H9 (cell line): Measurements from ENCODE around the gene GRAP2. TPM values are rescaled to one million over a fixed set of nuclear protein-coding genes. Genes with fewer than 3 reads are reported as not detected.

Source experiments
- DNase-seq: peaks from one replicate; pipeline ENCODE4 v3.0.0-alpha.2; 2017
- H2AFZ ChIP-seq: one replicate; pipeline ENCODE4 v1.6.1; 2013; ENCODE audit warnings: mild to moderate bottlenecking, low read length, control low read depth, moderate library complexity
- H2AK5ac ChIP-seq: 2 replicates; pipeline ENCODE4 v1.6.1; 2013; ENCODE audit warnings: low read length, control low read depth, mixed read lengths; ENCODE audit not compliant: insufficient read length
- H2BK120ac ChIP-seq: one replicate; pipeline ENCODE4 v1.6.1; 2013; ENCODE audit warnings: low read depth, mild to moderate bottlenecking, low read length, control low read depth, inconsistent platforms; ENCODE audit not compliant: poor library complexity, severe bottlenecking
- H2BK12ac ChIP-seq: 2 replicates; pipeline ENCODE4 v1.6.1; 2013; ENCODE audit warnings: low read length, control low read depth, mixed read lengths, low read depth; ENCODE audit not compliant: insufficient read length
- H2BK15ac ChIP-seq: 2 replicates; pipeline ENCODE4 v1.6.1; 2013; ENCODE audit warnings: low read depth, low read length, control low read depth
- H2BK20ac ChIP-seq: one replicate; pipeline ENCODE4 v1.6.1; 2013; ENCODE audit warnings: low read depth, mild to moderate bottlenecking, low read length, control low read depth, inconsistent platforms; ENCODE audit not compliant: poor library complexity, severe bottlenecking
- H2BK5ac ChIP-seq: 2 replicates; pipeline ENCODE4 v1.6.1; 2013; ENCODE audit warnings: low read length, control low read depth, mixed read lengths; ENCODE audit not compliant: insufficient read length
- H3K14ac ChIP-seq: 2 replicates; pipeline ENCODE4 v1.6.1; 2013; ENCODE audit warnings: low read length, control low read depth; ENCODE audit not compliant: insufficient read depth
- H3K18ac ChIP-seq: 2 replicates; pipeline ENCODE4 v1.6.1; 2013; ENCODE audit warnings: low read depth, mild to moderate bottlenecking, mixed read lengths, low read length, control low read depth; ENCODE audit not compliant: insufficient read length
- H3K23ac ChIP-seq: 2 replicates; pipeline ENCODE4 v1.6.1; 2013; ENCODE audit warnings: low read length, control low read depth, mixed read lengths, low read depth; ENCODE audit not compliant: insufficient read length
- H3K23me2 ChIP-seq: 2 replicates; pipeline ENCODE4 v1.6.1; 2013; ENCODE audit warnings: low read depth, mild to moderate bottlenecking, mixed read lengths, low read length, control low read depth; ENCODE audit not compliant: insufficient read length, poor library complexity, severe bottlenecking
- H3K27ac ChIP-seq: 2 replicates; pipeline ENCODE4 v1.5.1; 2013; ENCODE audit warnings: low read length, control low read depth, mixed read lengths, low read depth; ENCODE audit not compliant: insufficient read length
- H3K27me3 ChIP-seq: 2 replicates; pipeline ENCODE4 v1.6.1; 2013; ENCODE audit warnings: low read length, control low read depth, inconsistent platforms; ENCODE audit not compliant: insufficient read depth
- H3K4ac ChIP-seq: 2 replicates; pipeline ENCODE4 v1.6.1; 2013; ENCODE audit warnings: low read depth, mild to moderate bottlenecking, control low read depth, inconsistent platforms, low read length, moderate library complexity
- H3K4me1 ChIP-seq: 2 replicates; pipeline ENCODE4 v1.6.1; 2013; ENCODE audit warnings: low read length, control low read depth, inconsistent platforms; ENCODE audit not compliant: insufficient read depth
- H3K4me2 ChIP-seq: 2 replicates; pipeline ENCODE4 v1.6.1; 2013; ENCODE audit warnings: low read length, control low read depth, mixed read lengths; ENCODE audit not compliant: insufficient read length, insufficient read depth
- H3K56ac ChIP-seq: 2 replicates; pipeline ENCODE4 v1.6.1; 2013; ENCODE audit warnings: low read depth, mild to moderate bottlenecking, mixed read lengths, low read length, control low read depth; ENCODE audit not compliant: insufficient read length
- H3K79me1 ChIP-seq: 2 replicates; pipeline ENCODE4 v1.6.1; 2013; ENCODE audit warnings: low read depth, mild to moderate bottlenecking, moderate library complexity, low read length, control low read depth, inconsistent platforms; ENCODE audit not compliant: insufficient read depth, poor library complexity, severe bottlenecking
- H3K79me2 ChIP-seq: 2 replicates; pipeline ENCODE4 v1.6.1; 2013; ENCODE audit warnings: low read length, control low read depth, inconsistent platforms; ENCODE audit not compliant: insufficient read depth
- H3K9ac ChIP-seq: 2 replicates; pipeline ENCODE4 v1.6.1; 2013; ENCODE audit warnings: low read length, control low read depth, mixed read lengths; ENCODE audit not compliant: insufficient read length; ENCODE audit errors: extremely low read depth
- H3K9me3 ChIP-seq: one replicate; pipeline ENCODE4 v1.6.1; 2013; ENCODE audit warnings: low read depth, low read length, inconsistent platforms; ENCODE audit not compliant: control insufficient read depth
- H3T11ph ChIP-seq: one replicate; pipeline ENCODE4 v1.6.1; 2013; ENCODE audit warnings: mild to moderate bottlenecking, low read length, control low read depth, inconsistent platforms
- H4K20me1 ChIP-seq: one replicate; pipeline ENCODE4 v1.6.1; 2013; ENCODE audit not compliant: control insufficient read depth, insufficient read length, insufficient read depth
- H4K5ac ChIP-seq: 2 replicates; pipeline ENCODE4 v1.6.1; 2013; ENCODE audit warnings: low read depth, mild to moderate bottlenecking, mixed read lengths, low read length, control low read depth; ENCODE audit not compliant: insufficient read length
- H4K8ac ChIP-seq: replicated peaks from 2 replicates; pipeline ENCODE4 v1.6.1; 2013; ENCODE audit warnings: low read length, control low read depth, mixed read lengths, low read depth; ENCODE audit not compliant: insufficient read length
- H4K91ac ChIP-seq: 2 replicates; pipeline ENCODE4 v1.6.1; 2013; ENCODE audit warnings: low read depth, mild to moderate bottlenecking, moderate library complexity, mixed read lengths, low read length, control low read depth; ENCODE audit not compliant: insufficient read length
- H3K27ac Mint-ChIP-seq, 3 experiments: 2 replicates in 2 of 3; 3 replicates in 1 of 3; pipeline ENCODE4 v1.8.0; 2020 to 2021; ENCODE audit warnings: mixed read lengths in 3 of 3, mild to moderate bottlenecking in 1 of 3, moderate library complexity in 1 of 3
- H3K27me3 Mint-ChIP-seq: 2 replicates; pipeline ENCODE4 v1.8.0; 2021; ENCODE audit warnings: low read depth, mild to moderate bottlenecking, moderate library complexity, mixed read lengths
- H3K36me3 Mint-ChIP-seq, 3 experiments: 2 replicates in 2 of 3; 3 replicates in 1 of 3; pipeline ENCODE4 v1.8.0; 2020 to 2021; ENCODE audit warnings: low read depth in 3 of 3, mixed read lengths in 3 of 3; ENCODE audit not compliant: insufficient read depth in 1 of 3
- H3K4me1 Mint-ChIP-seq, 2 experiments: 2 replicates each; pipeline ENCODE4 v1.8.0; 2020; ENCODE audit warnings: mixed read lengths in 2 of 2
- H3K4me3 Mint-ChIP-seq, 2 experiments: 2 replicates in 1 of 2; 3 replicates in 1 of 2; pipeline ENCODE4 v1.8.0; 2020 to 2021; ENCODE audit warnings: mild to moderate bottlenecking in 2 of 2, mixed read lengths in 2 of 2, moderate library complexity in 1 of 2
- H3K9me3 Mint-ChIP-seq, 2 experiments: 2 replicates in 1 of 2; 3 replicates in 1 of 2; pipeline ENCODE4 v1.8.0; 2020; ENCODE audit warnings: mild to moderate bottlenecking in 2 of 2, mixed read lengths in 2 of 2, moderate library complexity in 1 of 2
- WGBS: extraction: QIAGEN DNeasy Blood & Tissue Kit; methylation state at CpG from one replicate; pipeline ENCODE4 v1.1.7; 2013; ENCODE audit warnings: missing lambda C conversion rate, low lambda C conversion rate, mixed read lengths; ENCODE audit not compliant: insufficient read length; ENCODE audit errors: extremely low coverage; 5-methylcytosine and 5-hydroxymethylcytosine counted together
- total RNA-seq: library from RNA; stranded (reverse); gene quantifications from 2 replicates; pipeline ENCODE4 v1.2.1, GENCODE V29; 2021
- TF ChIP-seq, protein P1 (sequence below): fragments of 200-600 bp; sonication (generic); conservative IDR thresholded peaks from 3 replicates; pipeline ENCODE4 v1.8.0; 2021; ENCODE audit warnings: antibody characterized with exemption, mild to moderate bottlenecking

GRAP2 gene
- total RNA-seq, 1 experiment from 2014 or later, result not detected

DNA sequence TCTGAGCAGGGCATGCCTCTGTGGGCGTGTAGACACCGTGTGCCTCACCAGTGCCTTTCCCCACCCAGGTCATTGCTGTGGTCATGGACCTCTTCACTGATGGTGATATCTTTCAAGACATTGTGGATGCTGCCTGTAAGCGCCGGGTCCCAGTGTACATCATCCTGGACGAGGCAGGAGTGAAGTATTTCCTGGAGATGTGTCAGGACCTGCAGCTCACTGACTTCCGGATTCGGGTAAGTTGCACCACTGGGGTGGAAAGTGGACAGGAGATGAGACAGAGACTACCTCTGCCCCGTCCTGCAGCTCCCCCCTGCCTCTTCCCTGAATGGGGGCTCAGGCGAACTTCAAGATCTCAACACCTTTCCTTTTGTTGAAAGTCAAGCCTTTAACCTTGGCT is 118.2 kb downstream of the GRAP2 start:
- H2BK15ac ChIP-seq, result no peak overlapping the region
- no peak overlapping the region for H2AK5ac ChIP-seq
- no peak overlapping the region for H2AFZ ChIP-seq
- no peaks in the 10 kb centered on the region for H3K79me2 ChIP-seq
- H2BK12ac ChIP-seq, result no peak overlapping the region
- H3K9me3 Mint-ChIP-seq, result no peaks in the 10 kb centered on the region
- peak overlapping the region in 1 of 3 experiments; percentile 14; a peak in 1 of 7 replicates for H3K27ac Mint-ChIP-seq
- H3K9me3 ChIP-seq, result no peaks in the 10 kb centered on the region
- no peak overlapping the region for H3K56ac ChIP-seq
- no peak overlapping the region for H4K5ac ChIP-seq
- no peak overlapping the region for H4K8ac ChIP-seq
- no peak overlapping the region for H3T11ph ChIP-seq
- H3K4ac ChIP-seq, result no peak overlapping the region
- peaks cover 0 to 2% of the 10 kb centered on the region in 2 experiments; a peak in 1 of 4 replicates for H3K4me1 Mint-ChIP-seq
- no peak overlapping the region for H2BK5ac ChIP-seq
- H3K23ac ChIP-seq, result no peak overlapping the region
- no peaks in the 10 kb centered on the region for H3K4me1 ChIP-seq
- no peaks in the 10 kb centered on the region for H4K20me1 ChIP-seq
- TF ChIP-seq, protein P1, sequence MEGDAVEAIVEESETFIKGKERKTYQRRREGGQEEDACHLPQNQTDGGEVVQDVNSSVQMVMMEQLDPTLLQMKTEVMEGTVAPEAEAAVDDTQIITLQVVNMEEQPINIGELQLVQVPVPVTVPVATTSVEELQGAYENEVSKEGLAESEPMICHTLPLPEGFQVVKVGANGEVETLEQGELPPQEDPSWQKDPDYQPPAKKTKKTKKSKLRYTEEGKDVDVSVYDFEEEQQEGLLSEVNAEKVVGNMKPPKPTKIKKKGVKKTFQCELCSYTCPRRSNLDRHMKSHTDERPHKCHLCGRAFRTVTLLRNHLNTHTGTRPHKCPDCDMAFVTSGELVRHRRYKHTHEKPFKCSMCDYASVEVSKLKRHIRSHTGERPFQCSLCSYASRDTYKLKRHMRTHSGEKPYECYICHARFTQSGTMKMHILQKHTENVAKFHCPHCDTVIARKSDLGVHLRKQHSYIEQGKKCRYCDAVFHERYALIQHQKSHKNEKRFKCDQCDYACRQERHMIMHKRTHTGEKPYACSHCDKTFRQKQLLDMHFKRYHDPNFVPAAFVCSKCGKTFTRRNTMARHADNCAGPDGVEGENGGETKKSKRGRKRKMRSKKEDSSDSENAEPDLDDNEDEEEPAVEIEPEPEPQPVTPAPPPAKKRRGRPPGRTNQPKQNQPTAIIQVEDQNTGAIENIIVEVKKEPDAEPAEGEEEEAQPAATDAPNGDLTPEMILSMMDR, result no peak
- H3K27me3 ChIP-seq, result no peaks in the 10 kb centered on the region
- H3K27me3 Mint-ChIP-seq, result no peaks in the 10 kb centered on the region
- WGBS, result no CpG with 5 or more reads among the region's 9 CpGs
- no peak for DNase-seq
- peaks cover 21 to 26% (median 23%) of the 10 kb centered on the region in 3 experiments for H3K36me3 Mint-ChIP-seq
- H3K23me2 ChIP-seq, result no peaks in the 10 kb centered on the region
- H3K4me3 Mint-ChIP-seq, result no peak overlapping the region
- no peak overlapping the region for H3K4me2 ChIP-seq
- H3K27ac ChIP-seq, result no peak overlapping the region
- H2BK20ac ChIP-seq, result no peak overlapping the region
- H3K9ac ChIP-seq, result no peak overlapping the region
- no peak overlapping the region for H3K18ac ChIP-seq
- no peak overlapping the region for H2BK120ac ChIP-seq
- no peak overlapping the region for H4K91ac ChIP-seq
- H3K79me1 ChIP-seq, result no peaks in the 10 kb centered on the region
- H3K14ac ChIP-seq, result no peak overlapping the region
